GM19395 (cell line): ENCODE data around the gene FADS2.

Experiments
- ATAC-seq: cut with Tn5 transposase; IDR thresholded peaks from one replicate; pipeline ENCODE4 v1.9.1; 2021; ENCODE audit warnings: mild to moderate bottlenecking, moderate library complexity; ENCODE audit not compliant: unreplicated experiment

FADS2 gene

DNA sequence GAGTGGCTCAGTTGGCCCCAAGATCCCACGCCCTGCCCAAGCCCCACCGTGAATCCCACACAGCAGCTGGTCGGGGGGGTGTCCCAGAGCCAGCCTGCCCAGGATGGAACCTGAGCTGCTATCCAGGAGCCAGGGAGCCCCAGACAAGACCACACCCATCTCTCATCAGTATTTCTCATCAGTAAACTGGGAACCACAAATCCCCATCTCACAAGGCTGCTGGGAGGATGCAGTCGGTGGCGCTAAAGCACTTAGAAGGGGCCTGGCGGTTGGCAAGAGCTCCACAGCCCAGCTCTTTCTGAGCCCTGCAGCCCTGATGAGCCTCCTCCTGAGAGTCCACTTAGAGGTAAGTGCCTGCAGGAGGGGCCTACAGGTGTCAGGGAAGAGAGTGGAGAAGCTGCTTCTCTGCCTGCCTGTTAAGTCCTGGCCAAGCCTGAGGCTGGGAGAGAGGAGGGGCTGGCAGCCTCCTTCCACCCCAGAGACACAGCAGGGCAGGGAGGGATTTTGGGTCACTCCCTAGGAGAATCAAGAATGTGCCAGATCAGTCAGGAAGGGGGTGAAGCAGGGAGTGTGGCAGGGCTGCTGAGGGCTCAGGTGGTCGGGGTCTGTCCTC lies 57.2 kb downstream of the FADS2 start:
- no peak for ATAC-seq

DNA sequence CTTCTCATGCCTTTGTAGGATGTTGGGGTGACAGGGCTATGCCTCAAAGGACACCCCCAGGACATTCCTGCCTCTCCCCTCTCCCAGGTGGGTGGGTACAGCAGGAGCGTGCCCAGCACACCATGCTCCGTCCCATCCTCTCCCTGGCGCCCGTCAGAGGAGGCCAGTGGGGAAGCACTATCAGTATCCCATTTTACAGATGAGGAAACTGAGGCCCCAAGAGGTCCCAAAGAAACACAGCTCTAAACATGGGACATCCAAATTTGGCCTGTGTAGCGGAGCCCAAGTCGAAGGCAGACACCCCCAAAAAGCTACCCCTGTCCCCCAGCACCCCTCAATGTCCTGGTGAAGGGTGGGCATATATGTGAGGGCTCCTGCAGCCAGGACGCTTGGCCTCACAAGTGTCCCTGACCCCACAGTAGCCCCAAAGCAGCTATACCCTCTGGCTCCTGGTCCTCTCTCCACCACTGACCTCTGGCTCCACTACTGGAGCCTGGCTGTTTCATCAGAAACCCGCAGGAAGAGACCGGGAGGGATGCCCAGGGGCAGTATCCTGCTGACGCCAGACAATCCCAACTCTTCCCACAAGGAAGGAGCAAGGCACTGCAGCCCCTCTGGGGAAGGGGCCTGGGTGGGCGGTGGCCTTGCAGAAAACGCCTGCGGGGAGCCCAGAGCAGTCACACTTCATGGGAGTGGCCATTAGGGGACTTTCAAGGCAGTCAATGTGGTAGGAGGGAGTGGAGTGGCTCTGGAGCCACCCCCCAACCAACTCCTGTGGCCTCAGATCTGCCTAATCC lies 57.9 kb downstream of the FADS2 start:
- ATAC-seq = no peak

DNA sequence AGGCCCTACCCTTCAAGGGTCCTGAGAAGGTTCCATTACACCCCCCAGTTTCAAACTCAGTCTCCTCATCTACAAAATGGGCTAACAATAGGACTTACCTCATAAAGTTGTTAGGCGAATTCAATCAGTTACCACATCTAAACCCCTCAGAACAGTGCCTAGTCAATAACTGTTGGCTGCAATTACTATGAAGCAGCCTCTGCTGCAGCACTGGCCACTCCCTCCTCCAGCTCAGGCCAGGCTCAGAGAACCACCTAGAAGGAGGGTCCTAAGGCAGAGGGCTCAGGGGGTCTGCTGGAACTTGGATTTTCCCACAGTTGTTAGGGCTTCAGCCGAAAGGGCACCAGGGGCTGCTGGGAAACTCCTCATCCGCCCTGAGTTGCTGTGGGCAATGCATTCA lies 58.5 kb downstream of the FADS2 start:
- ATAC-seq = no peak

DNA sequence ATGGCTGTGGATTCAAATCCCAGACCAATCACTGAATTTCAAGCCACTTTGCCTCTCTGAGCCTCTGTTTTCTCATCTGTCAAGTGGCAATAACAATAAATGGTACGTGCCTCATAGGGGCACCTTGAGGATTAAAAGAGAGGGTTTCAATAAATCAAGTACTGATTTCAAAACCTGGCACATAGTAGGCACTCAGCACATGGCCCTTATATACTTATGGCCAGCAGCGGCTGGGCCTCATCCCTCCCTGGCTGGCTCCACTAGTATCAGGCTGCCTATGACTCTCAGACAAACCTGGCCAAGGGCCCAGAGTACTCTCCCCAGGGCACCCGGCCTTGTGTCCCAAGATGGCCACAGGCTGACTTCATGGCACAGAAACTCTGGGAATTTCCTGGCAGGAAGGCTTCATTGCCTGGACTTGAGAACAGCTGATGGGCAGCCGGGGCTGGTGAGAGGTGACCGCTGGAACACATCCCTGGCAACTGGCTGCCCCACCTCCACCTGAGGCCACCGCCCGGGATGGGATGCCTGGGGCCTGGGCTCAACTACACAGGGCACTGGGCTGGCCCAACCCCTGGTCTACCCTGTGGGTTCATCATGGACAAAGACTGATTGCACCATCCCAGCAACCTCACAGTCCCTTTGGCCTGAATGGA lies 59.9 kb downstream of the FADS2 start:
- ATAC-seq = no peak

DNA sequence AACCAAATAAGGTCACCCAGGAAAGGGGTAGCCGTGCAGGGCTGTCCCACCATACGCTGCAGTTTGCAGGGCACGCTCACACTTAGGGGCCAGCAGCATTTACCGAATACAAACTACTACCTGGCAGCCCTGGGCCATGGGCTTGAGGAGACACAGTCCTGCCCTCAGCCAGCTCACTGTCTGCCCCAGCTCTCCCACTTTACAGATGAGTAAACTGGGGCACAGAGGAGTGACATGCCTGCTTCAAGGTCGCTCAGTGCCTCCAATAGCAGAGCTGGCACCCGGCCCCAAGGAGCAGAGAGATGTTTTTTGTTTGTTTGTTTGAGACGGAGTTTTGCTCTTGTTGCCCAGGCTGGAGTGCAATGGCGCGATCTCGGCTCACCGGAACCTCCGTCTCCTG lies 60.5 kb downstream of the FADS2 start:
- ATAC-seq = no peak

DNA sequence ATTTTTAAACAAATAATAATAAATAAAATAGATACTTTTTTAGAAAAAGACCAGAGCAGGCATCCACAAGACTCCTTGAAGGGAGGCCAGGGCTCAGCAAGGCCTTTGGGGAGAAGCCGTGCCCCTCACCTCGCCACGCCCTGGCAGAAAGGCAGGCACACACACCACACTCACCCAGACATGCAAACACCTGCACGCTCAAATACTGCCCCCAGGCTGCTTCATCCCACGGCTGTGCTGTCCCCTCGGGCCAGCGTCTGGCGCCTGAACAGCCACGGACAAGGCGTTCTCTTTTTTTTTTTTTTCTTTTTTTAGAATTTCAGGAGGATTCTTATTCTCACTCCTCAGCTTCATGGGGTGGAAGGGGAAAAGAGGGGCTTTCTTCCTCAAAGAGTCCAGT lies 61.7 kb downstream of the FADS2 start:
- ATAC-seq = no peak

DNA sequence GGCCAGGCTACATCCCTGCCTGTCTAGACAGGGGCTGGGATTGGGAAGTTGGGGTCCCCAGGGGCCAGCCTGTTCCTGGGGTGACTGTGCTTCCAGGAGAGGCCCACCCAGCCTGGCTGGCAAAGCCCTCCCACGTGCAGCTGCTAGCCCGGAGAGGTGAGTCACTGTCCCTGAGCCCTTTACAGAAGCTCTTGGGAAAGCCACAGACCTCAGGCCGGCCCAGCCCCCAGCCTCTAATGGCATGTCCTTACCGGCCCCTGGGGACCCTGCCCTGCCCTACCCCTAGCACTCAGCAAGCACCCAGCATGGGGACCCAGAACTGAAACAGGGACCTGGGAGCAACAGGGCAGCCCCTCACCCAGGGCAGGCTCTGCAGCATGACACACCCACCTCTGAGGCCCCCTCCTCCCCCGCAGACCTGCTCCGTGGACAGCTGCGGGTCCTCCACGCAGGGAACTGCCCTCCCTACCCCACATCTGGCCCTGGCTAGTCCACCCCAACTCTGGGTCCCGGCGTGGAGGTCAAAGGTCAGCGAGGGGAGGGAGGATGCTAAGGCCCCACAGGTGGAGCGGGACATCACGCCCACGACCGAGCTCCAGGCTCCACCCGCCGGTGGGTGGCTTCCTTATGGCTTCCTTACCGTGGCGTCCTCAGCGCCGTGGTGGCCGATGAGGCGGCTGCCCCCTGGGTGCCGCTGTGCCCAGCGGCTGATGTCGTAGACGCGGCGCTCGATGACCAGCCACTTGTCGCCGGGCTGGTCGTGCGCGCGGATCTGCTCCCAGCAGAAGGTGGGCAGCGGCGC lies 62.6 kb downstream of the FADS2 start:
- ATAC-seq = peak; percentile 27

DNA sequence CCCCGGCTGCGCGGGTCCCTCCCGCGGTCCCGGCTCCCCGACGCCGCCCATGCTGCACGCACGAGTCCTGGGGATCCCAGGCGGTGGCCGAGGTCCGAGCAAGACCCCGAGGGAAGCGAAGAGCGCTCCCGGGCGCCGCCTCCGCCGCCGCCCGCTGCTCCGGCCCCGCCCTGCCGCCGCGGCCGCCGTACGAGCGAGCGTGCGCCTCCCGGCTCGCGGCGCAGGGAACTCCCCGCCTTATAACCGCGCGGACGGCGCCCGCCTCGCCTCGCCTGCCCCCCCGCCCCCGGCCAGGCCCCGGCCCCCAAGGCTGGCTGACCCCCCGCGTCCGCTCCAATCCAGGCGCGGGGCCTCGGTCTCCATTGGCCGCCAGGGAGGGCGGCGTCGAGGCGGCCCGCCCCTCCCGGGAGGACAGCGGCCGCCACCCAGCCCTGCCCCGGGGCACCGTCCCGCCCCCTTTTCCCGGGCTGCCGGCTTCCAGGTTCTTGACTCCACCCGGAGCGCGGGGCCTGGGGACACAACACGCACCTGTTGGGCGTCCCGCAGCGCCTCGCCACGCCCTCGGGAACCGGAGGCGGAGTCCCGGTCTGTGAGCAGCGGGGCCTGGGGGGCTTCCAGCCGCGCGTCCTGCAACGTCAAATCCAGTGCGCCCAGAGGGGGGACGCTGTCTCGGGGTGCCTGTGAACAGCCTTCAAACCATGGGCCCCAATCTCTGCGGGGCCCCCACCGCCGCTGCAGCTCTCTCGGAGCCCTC lies 63.4 kb downstream of the FADS2 start, which contains the start of gene FADS3:
FADS3 (minus strand) TSS at position 215 of the 754 bp plus-strand sequence; CDS start at position 51, 164 bp downstream.
- peak; percentile 56 for ATAC-seq

DNA sequence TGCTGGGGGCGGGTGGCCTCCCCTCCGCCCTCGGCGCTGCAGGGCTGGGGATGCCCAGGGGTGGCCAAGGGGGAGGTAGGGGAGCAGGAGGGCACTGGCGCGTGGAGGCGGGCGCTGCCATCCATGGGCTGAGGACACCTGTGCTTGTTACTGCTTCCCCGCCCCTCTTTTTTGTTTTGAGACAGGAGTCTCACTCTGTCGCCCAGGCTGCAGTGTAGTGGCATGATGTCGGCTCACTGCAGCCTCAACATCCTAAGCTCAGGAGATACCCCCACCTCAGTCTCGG lies 63.9 kb downstream of the FADS2 start:
- ATAC-seq = peak; percentile 12

DNA sequence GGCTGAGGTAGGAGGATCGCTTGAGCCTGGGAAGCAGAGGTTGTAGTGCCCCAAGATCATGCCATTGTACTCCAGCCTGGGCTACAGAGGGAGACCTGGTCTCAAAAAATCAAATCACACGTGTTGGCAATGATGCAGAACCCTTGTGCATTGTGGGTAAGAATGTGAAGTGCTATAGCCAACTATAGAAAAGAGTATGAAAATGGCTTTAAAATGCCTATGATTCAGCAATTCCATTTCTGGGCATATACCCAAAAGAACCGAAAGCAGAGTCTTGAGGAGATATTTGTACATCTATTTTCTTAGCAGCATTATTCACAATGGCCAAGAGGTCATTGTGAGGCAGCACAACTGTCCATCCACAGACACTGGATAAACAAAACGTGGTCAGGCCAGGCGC lies 65.9 kb downstream of the FADS2 start:
- ATAC-seq = no peak

DNA sequence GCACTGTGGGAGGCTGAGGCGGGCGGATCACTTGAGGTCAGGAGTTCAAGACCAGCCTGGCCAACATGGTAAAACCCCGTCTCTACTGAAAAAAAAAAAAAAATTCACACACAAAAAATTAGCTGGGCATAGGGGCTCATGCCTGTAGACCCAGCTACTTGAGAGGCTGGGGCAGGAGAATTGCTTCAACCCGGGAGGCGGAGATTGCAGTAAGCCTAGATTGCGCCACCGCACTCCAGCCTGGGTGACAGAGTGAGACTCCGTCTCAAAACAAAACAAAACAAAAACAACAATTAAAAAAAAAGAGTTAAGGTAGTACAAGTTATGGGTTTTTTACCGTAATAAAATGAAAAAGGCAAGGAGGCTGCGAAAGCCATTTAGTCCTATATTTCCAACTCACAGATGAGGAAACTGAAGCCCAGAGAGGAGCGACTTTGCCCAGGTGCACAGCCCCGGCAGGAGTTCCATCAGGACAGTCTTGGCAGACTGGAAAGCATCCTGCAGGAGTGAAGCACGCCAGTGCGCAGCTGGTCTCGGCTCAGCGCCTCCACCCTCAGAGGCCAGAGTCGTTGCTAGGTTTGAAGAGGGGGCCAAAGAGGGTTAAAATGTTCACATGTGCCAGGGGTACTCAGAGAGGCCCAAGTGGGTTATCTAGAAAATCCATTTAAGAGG lies 67.1 kb downstream of the FADS2 start:
- ATAC-seq = no peak

DNA sequence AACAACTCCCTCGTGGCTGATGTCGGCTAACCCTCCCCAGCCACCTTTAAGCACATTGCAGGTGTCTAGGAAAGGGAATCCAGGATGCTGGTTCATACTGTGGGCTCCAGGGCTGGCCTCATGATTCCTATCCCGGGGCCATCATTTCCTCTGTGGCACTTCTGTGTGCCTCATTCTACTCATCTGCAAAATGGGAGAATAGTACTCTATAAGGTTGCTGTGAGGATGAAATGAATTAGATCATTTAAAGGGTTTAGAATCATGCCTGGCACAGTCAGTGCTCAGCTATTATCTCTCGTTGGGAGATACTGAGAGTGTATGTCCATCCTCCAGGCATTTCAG lies 67.6 kb downstream of the FADS2 start:
- ATAC-seq = no peak

DNA sequence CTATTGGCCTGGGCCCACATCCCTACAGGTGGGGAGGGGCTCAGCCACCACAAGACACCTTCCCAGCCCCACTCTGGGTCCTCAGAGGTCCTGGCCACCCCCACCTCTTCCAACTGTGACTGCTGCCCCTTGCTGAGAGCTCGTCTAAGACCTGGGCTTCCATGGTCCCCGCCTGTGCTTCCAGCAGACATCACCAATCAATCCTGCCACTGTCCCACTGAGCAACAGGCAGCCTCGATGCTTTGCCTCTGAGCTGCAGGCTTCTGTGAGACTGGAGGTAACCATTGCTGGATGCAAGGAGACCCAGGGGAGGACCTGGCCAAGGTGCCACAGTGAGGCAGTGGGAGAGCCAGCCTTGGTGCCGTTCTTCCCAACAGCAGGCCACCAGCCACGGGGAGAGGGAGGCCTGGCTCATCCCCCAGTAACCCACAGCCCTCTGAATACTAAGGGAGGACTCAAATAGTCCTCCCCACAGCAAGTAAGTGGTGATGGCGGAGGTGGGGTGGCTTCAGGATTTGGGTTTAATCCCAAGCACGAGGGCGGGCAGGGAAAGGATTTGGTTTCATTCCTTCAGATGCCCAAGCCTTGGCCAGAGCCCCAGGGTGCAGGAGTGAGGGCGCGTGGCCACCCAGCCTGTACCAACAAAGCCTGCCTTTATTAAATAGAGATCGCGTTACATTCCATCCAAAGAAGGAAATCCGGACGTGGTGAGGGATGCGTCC lies 68.7 kb downstream of the FADS2 start:
- no peak for ATAC-seq

DNA sequence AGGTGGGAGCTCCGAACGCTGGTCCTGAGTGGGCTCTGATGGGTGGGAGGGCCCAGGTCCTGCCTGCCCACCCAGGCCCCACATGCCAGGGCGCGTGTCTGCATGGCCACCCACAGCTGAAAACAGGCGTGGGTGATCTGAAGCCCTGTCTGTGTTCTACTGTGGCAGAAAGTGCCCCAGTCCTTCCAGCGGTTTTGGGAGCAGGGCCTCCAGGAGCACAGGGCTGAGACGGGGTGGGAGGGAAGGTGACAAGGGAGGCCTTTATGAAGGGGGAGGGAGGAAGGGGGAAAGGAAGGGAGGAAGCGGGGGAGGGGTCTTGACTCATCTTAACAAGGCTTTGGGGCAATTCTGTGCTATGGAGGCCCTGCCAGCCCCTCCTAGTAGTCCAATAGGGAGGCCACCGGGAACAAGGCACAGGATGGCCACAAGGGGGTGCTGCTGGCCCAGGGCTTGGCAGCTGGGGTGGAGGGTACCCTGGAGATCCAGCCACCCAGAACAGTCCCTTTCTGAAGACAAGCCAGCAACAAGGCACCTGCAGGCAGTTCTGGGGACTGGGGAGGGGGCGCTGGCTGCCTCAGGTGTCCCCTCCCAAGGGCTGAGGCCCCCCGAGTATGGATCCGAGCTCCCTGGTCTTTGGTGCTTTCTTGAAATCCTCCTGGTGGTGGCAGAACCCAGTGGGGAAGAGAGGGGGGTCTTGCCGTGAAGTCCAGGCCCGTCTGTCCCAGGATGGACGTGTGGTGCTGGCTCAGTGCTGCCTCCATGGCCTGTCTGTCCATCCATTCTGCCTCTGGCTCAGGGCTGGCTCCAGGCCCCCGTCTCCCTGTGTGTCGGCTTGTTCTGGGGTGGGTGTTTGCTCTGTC lies 69.5 kb downstream of the FADS2 start:
- no peak for ATAC-seq

DNA sequence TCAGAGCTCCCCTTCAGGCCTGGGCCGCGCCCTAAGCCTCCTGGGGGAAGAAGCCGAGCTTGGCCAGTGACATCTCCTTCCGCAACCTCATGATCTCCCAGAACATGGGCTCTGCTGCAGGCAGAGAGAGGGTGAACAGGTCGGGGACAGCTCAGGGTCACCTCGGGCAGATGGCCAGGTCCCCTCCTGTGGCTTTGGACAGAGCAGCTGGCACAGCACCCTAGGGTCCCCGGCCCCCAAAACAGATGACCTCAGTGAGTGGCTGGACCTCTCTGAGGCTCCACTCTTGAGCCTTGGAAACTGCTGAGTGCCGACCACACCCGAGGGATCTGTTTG lies 70.1 kb downstream of the FADS2 start:
- ATAC-seq = no peak

DNA sequence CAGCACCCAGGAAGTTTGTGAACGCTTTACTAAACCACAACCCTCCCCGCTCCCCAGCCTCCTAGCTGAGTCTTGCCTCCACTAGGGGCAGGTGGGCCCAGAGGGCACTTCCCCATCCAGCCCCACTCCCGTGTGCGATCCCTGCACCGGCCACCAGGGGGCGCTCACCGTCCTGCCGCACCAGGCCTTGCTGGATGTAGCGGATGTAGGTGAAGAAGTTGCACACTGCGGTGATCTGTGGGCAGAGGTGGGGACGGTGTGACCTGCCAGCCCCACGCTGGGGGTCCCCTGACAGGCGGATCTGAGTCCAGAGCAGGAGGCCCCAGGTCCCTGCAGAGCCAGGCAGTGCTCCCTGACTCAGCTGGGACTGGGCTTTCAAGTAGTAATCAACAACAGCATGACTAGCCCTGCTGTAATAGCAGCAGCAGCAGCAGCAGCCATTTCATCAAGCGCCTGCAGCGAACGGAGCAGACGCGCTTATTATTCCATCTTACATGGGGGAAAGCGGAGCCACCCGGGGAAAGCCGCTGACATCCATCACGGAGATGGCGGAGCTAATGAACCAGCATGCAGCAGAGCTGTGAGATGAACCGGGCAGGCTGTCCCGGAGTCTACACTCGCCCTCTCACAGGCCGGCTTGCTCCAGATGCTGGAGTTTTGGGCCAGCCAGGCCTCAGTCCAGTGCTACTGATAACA lies 71.2 kb downstream of the FADS2 start:
- ATAC-seq = peak; percentile 80

DNA sequence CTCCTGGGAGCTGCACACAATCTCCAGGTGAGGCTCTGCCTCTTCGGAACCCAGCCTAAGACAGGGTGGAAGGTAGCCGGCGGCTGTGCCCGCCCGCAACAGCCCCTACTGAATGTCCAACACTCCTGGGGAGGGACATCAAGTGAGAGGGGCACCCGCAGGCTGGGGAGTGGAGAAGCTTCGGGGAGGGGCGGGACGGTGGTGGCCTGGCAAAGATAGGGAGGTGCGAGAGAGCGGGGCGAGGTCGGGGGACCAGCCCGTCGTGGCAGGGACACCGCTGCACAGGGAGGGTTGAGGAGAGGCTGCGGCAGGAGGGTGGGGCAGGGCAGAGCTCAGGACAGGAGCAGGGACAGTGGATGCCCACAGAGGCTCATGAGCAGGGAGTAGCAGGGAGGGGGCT lies 72.2 kb downstream of the FADS2 start:
- ATAC-seq = no peak

DNA sequence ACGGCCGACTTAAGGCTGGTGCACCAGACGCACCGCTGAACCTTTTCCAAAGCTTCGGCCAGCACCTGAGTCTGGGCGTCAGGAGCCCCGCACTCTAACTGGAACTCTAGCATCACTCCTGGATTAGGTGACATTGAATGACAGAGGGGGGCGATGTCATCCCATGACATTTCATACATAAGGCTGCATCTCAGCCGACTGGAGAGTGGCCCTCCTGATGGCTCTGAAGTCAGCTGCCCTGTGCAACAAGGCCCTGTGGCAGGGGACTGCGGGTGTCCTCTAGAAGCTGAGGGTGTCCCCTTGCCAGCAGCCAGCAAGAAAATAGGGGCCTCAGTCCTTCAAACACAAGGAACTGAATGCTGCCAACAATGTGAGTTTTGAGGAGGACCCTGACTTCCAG lies 73.3 kb downstream of the FADS2 start:
- ATAC-seq = no peak
